ENCODE measurements around the gene GMIP.
A peak's percentile ranks its signal among the peaks of the same experiment; 100 is the strongest.
"Not testable (repeated sequence)": the region's sequence is repeated elsewhere in the genome, so short reads cannot be mapped to it uniquely, and the experiment has no call there.

GMIP gene

GRCh38 chr19:19606021-19606420 is 37.4 kb downstream of the GMIP start:
- DNase-seq, result no peak

GRCh38 chr19:19602713-19603324 is 40.6 kb downstream of the GMIP start:
- DNase-seq, result no peak

DNA sequence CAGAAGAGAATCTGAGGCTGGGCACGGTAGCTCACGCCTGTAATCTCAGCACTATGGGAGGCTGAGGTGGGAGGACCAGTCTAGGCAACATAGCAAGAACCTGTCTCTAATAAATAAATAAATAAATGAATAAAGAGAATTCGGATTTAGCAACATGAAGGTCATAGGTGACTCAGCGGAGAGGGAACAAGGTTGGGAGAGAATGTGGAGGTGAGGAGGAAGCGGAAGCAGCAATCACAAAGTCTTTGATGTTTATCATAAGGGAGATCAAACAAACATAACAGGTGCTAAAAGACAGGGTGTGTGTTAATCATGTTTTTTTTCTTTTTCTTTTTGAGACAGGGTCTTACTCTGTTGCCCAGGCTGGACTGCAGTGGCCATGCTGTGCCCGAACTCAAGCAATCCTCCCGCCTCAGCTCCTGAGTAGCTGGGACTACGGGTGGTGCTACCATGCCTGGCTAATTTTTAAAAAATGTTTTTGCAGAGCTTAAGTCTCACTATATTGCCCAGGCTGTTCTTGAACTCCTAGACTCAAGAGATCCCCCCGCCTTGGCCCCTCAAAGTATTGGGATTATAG is 41.2 kb downstream of the GMIP start:
- no peak for DNase-seq

DNA sequence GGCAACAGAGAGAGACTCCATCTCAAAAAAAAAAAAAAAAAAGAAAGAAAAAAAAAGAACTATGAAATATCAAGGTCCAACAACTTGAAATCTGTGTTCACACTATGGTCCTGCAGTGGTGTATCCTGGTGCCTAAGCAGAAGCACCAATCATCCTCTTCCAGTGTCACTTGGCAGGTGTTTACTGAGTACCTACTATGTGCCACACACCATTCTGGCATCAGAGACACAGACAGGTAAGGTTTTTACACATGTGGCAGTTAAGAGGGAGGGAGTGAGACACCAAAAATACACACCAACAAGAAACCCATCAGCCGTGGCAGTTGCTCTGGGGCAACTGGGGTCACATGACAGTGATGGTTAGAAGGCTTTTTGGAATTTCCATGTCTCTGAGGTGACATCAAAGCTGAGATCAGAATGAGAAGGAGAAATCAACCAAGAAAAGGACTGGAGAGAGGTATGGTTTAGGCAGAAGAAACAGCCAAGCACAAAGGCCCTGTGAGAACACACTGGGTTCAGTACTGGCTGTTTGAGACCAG is 42.6 kb downstream of the GMIP start:
- DNase-seq, result no peak

- DNase-seq, result not testable (repeated sequence)
Observed at GRCh38 chr19:19598728-19599451, 44.6 kb downstream of the GMIP start.

- DNase-seq, result no peak
Observed at GRCh38 chr19:19597809-19598306, 45.6 kb downstream of the GMIP start.

GRCh38 chr19:19595171-19595701 is 48.2 kb downstream of the GMIP start:
- peak; percentile 46 for DNase-seq

GRCh38 chr19:19594381-19594780 is 49.1 kb downstream of the GMIP start:
- no peak for DNase-seq

- DNase-seq, result no peak
Observed at GRCh38 chr19:19592690-19593089, 50.8 kb downstream of the GMIP start.

DNA sequence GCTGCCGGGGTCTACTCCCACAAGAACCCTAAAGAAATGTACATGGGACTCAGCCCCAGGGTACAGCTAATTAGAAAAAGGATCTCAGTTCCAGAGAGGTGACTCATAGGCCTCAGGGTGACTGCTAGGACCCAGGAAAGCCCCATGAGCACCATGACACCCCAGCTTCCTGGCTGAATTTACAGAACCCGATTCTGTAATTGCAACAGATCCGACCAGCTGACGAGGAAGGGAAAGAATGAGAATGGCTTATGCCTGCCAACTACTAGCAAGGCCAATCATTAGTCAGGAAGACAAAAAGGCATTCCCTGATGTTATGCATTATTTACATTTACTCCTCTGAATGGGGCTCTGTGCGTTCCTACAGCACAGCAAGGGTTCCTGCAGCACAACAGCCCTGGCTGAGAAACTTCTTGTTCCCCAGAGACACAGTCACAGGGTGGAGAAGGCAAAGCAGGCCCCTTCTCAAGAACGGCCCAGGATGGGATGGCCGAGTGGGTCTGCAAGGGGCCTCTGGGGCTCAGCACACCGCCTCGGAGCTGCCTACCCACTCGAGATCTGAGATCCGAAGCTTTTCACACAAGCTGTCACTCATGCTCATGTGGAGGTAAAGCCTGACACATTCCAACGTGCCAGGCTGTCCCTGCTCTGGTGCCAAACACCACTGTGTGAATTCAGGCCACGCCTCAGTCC is 52.2 kb downstream of the GMIP start:
- peak; percentile 99 for DNase-seq

DNA sequence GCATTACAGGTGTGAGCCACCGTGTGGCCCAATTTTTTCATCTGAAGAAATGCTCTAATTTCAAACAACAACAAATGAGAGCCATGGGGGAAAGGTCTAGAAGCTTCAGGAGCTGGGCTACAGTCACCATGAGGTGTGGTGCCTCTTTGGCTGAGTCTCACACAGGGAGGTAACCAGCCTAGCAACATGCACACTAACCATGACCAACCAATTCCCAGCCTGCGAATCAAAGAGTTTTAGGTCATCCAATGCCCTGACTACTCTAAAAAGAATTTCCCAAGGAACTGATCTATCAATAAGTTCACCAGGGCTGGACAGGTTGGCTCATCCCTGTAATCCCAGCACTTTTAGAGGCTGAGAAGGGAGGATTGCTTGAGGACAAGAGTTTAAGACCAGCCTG is 54.9 kb downstream of the GMIP start:
- DNase-seq, result peak; percentile 34

GRCh38 chr19:19587771-19588170 is 55.7 kb downstream of the GMIP start:
- no peak for DNase-seq

DNA sequence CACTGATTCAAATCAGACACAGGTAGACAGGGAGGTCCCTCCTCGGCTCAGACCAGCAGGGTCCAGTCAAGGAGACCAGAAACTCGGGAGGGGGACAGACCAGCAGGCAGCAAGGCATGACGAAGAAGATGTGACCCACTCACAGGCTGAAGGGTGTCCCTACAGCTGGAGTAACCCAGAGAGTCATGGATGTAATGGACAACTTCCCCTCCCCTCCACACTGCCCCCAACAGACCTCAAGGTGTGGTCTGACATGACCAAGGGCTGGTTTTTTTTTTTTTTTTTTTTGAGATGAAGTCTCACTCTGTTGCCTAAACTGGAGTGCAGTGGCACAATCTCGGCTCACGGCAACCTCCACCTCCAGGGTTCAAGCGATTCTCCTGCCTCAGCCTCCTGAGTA is 59.1 kb downstream of the GMIP start:
- no peak for DNase-seq

DNA sequence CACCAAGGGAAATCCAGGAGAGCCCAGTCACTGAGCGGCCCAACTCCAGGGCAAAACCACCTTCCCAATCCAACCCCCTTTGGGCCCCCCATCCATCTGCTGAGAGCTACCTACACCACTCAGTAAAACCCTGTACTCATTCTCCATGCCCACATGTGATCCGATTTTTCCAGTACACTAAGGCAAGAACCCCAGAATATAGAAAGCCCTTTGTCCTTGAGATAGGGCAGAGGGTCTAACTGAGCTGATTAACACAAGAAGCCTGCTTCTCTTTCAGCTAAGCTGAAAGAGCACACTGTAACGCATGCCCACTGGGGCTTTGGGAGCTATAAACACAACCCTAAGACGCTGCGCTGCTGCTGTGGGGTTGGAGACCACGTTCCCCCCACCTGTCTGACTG is 61.0 kb downstream of the GMIP start:
- no peak for DNase-seq

DNA sequence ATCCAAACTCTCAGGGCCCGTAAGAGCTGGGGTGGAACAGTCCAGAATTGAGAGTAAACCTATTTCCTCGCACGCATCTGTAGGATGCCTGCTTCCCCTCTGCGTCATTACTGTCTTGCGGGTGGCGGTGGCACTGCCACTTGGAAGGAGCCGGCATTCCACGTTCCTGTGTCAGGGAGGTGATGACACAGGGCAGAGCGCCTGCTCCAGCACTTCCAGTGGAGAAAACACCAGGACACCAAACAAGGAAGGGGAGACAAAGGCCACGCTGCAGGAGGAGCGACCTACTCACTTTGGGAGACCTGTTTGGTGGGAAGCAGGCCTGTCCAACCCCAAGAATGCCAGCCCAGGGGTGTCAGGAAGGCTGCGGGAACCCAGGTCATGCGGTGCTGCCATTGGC is 62.1 kb downstream of the GMIP start:
- DNase-seq, result no peak

- no peak for DNase-seq
Observed at GRCh38 chr19:19580418-19580817, 63.0 kb downstream of the GMIP start.

DNA sequence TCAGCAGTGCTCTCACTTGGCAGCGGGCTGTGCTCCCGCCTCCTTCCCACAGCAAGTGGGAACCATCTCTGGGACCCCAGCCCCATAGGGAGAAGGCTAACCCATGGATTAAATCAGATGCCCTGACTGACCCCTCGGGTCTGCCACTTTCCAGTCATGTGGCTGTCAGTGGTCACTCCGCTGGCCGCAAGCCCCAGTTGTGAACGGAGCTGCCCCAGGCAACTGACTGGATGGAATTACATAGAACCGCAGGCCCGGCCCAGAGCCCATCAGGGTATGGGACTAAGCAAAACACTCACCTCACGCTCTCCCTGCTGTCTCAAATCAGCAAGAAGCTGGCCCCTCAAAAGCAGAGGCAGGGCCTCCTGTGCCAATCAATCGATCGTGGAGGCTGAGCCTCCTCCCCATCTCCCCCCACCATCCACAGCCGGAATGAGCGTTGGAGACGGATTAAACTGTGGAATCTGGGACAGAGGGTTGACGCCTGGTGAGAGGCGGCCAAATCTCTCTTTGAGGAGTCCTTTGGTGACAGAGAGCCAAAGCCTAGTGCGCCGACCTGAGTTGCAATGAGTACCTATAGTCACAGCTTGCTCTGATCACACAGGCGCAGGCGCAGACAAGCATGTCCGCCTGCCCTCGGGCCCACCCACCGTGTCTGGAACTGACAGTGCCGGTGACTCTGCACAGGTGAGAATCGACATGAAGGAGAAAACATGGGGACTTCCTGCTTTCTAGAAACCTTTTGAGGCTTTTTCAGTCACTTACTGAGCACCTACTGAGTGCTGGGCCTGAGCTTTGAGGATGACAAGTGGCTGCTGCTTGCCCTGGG is 63.7 kb downstream of the GMIP start:
- DNase-seq, result no peak

Data from EL (cell line).